ENCODE results near the gene ARHGAP12.

GRCh38 chr10:31936086-31936485 lies 7.5 kb upstream of the ARHGAP12 start:
- TF ChIP-seq CTCF (IDR thresholded peaks at IDR 0.05) (no peak), POLR2A (IDR thresholded peaks at IDR 0.05) (no peak)
